Posterior cingulate gyrus (tissue), 11 donors: Measurements from ENCODE around the gene TNRC6C.

ENCODE experiments used
- DNase-seq, 10 donors: peaks; one replicate each; pipeline versions ENCODE4 v3.0.0 to v3.0.0-alpha.2; 2020 to 2021; ENCODE audit warnings: mixed read lengths in 3 of 10
- intact Hi-C: fragments of 100-400 bp; cut with DNase I; formaldehyde crosslinking; loops from one replicate; pipeline ENCODE4 v1.15.1; 2023

The TNRC6C gene

DNA sequence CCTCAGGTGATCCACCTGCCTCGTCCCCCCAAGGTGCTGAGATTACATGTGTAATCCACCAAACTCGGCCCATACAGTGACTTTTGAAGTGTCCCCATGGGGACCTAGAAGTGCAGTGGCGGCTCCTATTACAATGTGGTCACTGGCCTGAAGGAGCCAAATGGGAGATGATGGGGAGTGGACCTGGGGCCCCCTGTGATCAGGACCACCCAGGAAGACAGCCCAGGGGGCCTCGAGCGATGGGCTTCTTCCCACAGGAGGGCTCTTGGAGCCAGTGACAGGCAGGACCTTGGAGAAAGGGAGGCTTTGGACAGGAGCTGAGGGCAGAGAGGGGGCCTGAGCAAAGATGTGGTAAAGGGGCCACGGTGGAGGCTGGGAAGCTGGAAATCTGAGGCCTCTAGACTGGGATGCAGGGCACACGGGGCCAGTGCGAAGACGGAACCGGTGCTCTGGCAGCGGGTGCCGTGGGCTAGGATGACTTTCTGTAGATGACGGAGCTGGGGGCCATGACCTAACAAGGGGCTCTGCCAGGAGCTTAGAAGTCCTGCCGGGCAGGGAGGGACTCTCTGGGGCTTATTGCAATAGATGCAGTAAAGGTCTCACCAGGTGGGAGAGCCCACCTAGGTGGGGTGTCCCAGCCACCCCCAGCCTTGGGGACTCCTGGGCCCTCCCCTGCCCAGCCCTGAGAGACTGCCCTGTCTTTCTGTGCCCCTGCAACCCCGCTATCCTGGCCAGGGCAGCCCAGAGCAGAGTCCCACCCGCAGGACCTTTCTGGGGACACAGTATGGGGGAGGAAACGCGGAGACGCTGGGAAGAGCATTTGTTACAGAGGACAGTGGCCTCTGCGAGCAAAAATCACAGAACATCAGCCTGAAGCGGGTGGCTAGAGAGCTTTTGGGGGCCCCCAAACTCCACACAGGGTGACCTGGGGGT lies 185.0 kb downstream of the TNRC6C start:
- DNase-seq = no peak
- intact Hi-C loops = no loop called here

DNA sequence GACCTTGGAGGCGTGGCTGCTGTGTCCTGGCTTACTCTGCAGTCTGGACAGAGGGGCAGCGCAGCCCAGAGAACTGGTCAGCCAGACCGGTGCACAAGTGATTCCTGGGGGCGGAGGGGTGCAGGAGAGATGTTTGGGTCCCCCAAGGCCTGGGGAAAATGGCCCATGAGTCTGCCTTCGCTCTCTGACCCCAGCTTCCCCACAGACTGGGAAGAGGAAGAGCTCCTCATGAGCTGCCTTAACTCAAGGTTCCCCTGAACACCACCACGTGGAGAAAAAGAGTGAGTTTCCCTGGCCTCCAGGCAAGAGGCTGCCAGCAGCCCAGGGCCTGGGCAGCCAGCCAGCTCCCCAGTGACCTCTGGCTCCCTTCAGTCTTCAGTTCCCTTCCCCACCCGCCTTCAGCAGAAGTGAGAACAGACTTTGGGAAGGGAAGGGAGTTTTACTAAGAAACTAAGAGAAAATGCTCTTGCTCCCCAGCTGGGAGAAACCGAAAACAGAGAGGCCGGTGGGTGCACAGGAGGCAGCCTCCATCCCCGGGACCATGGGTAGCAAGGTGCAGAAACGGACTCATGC lies 185.7 kb downstream of the TNRC6C start:
- intact Hi-C loops = no loop called here
- DNase-seq = peak; percentile 43 to 94 (median 60)

DNA sequence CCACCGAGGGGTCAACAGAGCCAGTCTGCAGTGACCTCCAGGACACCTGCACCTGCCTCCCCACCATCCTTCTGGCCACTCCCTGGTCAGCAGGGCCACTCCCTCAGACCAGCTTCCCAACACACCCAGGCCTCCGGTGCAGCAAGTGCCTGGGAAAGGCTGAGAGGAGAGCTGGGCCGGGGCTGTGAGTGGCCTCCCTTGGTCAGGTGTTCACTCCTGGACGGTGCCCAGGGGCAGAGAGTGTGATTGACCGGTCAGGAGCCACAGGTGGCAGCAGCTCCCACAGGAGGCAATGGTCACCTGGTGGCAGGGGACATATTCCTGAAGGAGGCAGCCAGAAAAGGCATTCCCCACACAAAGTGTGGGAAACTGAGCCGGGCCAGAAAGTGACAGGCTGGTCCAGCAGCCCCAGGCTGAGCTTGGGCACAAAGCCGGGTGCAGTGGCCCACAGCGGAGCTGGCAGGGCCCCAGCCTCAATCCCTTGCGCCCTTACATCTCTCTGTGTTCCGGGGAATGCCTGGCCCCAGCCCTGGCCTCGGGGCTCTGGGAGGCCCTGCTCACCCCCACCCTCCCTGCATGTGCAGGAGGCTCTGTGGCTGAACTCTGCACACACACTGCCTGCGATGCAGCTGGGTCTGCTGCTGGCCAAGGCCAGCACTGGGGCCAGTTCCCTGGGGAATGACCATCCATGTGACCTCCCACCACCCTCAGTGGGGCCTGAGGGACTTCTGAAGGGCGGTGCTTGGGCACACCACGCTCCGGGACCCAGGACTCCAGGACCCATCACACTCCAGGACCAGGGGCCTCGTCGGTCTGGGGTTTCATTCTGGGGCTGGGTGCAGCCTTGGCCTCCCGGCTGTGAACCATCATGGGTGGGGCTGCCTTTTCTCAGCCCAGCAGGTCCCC lies 186.5 kb downstream of the TNRC6C start:
- intact Hi-C loops = no loop called here
- DNase-seq = peak; percentile 28 to 92 (median 44)

DNA sequence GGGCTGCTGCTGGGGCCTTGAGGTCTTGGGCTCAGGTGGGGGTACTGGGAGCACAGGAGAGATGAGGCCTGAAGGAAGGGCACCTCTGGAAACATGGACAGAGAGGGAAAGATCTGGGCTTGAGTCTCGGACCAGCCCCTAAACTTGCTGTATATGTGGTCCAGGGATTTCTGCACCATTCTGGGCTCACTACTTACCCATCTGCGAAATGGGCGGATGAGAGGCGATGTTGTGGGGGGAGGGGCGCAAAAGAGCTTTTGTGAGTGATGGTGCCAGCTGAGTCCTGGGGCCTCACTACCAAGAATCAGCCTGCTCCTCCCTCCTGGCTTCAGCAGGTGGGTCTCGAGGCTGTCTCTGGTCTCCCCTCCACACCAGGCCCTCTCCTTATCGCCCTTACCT lies 188.0 kb downstream of the TNRC6C start:
- intact Hi-C loops = no loop called here
- no peak for DNase-seq

DNA sequence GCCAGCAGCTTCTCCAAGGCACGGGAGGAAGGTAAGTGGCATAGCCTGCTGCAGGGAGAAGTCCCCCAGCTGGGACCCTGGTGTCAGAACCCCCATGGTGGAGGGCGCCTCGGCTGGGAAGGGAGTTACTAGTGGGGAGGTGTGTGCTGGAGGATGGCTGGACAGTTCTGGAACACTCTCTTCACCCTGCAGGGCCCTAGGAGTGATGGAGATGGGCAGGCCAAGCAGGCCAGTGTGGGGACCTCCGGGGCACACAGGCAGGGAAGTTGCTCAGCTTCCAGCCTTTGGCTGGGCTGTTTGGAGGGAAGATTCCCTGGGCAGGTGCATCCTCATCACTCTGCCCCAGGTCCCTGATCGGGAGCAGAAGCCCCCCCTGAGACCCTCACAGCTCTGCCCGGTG lies 188.4 kb downstream of the TNRC6C start:
- intact Hi-C loops = no loop called here
- DNase-seq = no peak

DNA sequence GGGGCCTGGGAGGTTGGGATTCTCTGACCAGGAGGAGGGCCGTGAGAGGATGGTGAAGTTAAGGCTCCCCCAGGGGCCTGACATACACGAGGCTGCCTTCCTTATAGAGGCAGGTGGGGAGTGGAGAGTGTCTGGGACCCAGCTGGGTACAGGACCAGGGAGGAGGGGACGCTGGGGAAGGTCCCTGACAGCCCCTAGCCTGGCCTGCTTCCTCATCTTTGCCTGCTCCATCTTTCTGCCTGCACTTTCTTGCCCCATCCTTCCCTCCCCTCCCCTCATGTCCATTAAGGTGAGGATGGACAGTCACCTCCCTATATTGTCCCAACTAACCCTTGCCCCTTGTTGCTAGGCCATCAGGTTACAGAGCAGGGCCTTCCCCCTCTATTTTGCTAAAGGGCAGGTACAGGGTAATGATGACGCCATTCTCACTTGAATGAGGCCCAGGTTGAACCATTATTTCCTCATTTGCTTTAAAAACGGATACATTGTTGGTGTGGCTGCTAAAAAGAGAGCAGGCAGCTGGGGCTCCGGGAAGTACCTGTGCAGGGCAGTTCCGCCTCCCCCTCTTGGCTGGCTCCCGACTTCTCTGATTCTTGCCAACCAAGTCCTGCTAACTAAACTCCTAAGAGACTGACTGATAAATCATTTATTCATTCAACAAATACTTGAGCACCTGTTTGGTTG lies 189.0 kb downstream of the TNRC6C start:
- no peak for DNase-seq
- intact Hi-C loops = no loop called here

DNA sequence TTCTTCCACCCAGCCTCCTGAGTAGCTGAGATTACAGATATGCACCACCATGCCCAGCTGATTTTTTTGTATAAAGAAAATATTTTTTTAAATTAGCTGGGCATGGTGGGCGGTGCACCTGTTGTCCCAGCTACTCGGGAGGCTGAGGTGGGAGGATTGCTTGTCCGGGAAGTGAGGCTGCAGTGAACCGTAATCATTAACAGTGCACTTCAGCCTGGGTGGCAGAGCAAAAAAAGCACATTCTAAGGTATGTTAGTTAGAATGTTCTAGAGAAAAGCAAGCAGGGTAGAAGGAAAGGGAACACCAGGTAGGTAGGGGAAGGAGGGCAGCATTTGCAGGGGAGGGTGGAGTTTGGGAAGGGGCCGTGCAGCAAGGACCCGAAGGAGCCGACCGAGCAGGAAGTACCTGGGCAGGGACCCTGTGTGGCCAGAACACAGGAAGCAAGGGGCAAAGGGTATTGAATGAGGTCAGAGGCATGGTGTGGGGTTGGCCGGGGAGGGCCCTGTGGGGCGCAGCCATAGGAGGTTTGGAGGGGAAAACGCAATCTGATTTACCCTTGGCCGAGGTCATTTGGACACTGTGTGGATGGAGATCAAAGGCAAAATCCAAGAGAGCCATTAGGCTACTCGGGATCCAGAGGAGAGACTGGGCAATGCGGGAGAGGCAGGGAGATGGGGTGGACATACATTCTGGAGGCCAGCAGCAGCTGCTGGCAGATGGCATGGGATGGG lies 189.9 kb downstream of the TNRC6C start:
- intact Hi-C loops = no loop called here
- DNase-seq = no peak

DNA sequence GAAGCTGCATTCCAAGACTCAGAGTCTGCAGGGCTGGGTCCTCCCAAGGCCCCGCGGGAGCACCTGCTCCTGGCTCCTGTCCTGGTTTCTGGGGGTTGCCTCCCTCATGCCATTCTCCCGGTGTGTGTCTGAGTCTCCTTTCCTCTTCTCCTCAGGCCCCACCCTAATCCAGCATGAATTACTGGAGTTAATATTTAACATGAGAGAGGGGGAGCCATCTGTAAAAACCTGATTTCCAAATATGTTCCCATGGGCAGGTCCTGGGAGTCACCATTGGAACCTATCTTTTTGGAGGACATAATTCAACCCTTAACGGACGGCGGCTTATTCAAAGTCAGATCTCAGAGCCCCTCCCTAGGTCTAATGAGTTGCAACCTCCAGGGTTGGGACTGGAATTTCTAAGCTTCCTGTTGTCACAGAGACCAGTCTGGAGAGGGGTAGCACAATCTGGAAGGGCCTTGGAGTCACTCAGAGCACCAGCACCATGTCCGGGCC lies 193.1 kb downstream of the TNRC6C start:
- intact Hi-C loops = no loop called here
- DNase-seq = no peak

DNA sequence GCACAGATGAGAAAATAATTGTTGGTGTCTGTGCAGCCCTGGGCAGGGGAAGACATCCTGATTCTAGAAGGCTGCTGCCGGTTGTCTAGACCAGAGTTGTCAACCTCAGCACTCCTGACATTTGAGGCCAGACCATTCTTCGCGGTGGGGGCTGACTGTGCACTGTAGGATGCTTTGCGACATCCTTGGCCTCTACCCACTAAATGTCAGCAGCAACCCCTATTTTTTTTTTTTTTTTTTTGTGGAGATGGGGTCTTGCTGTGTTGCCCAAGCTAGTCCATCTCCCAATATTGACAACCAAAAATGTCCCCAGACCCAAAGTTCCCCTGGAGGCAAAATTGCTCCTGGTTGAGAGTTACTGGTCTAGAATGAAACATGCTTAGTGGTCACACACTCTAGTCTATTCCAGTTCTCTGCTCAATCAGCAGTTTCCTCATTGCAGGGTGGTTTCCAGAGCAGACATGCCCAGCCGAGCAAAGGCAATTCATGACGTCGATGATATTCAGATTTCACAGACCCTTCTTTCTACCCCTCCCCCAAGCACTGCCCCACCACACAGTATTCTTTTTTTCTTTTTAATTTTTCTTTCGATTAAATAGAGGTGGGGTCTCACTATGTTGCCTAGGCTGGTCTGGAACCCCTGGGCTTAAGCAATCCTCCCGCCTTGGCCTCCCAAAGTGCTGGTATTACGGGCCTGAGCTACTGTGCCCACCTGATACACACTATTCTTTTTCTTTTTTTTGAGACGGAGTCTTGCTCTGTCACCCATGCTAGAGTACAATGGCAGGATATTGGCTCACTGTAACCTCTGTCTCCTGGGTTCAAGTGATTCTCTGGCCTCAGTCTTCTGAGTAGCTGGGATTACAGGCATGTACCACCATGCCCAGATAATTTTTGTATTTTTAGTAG lies 196.7 kb downstream of the TNRC6C start:
- no peak for DNase-seq
- intact Hi-C loops = no loop called here
